Panc1 (cell line): ENCODE results near the gene HELZ. TPM values are rescaled to one million over a fixed set of nuclear protein-coding genes. Genes with fewer than 3 reads are reported as not detected.

ENCODE experiments used
- ATAC-seq: fragments of 200-7000 bp; cut with Tn5 transposase; 2 replicates; pipeline ENCODE4 v1.9.1; 2020; ENCODE audit warnings: mild to moderate bottlenecking, moderate library complexity
- BruUV-seq: library from RNA; stranded (reverse); fragments of 400-500 nt; replicated peaks from 2 replicates; lab custom pipeline; 2021; lab: Mats Ljungman, UMichigan
- CTCF ChIA-PET: fragments of 300-600 bp; sonication (Branson Sonifier 250); formaldehyde crosslinking; loops from one replicate; lab custom pipeline; 2022; ENCODE audit warnings: antibody characterized with exemption; lab: Charles Lee
- POLR2A ChIA-PET: fragments of 300-600 bp; sonication (Branson Sonifier 250); formaldehyde crosslinking; loops from one replicate; lab custom pipeline; 2022; ENCODE audit warnings: antibody characterized with exemption; lab: Charles Lee
- DNase-seq: peaks from one replicate; pipeline ENCODE4 v3.0.0-alpha.2; 2010; ENCODE audit warnings: low read depth, low spot score
- H3K27ac ChIP-seq: 2 replicates; pipeline ENCODE4 v1.5.1; 2011; ENCODE audit warnings: mild to moderate bottlenecking, low read length, inconsistent platforms
- H3K27me3 ChIP-seq: fragments of 200-500 bp; sonication (Bioruptor generic); 2 replicates; pipeline ENCODE4 v1.6.0; 2014; ENCODE audit warnings: low read length, inconsistent platforms; ENCODE audit not compliant: control insufficient read depth, insufficient read depth
- H3K36me3 ChIP-seq: fragments of 200-500 bp; sonication (Bioruptor generic); 2 replicates; pipeline ENCODE4 v1.5.1; 2014; ENCODE audit warnings: inconsistent platforms, mild to moderate bottlenecking, low read length, moderate library complexity; ENCODE audit not compliant: control insufficient read depth, insufficient read depth
- H3K4me1 ChIP-seq: 2 replicates; pipeline ENCODE4 v1.5.1; 2011; ENCODE audit warnings: inconsistent platforms, mild to moderate bottlenecking, low read length, moderate library complexity; ENCODE audit not compliant: control insufficient read depth, insufficient read depth
- H3K4me3 ChIP-seq, 2 experiments: 2 replicates each; pipeline ENCODE4 v1.5.1; 2011 to 2012; ENCODE audit warnings: low read depth in 2 of 2, low read length in 2 of 2, mild to moderate bottlenecking in 2 of 2, inconsistent platforms in 1 of 2, moderate library complexity in 1 of 2
- H3K9me3 ChIP-seq: fragments of 200-500 bp; sonication (Bioruptor generic); 2 replicates; pipeline ENCODE4 v1.5.1; 2014; ENCODE audit warnings: low read depth, mild to moderate bottlenecking, inconsistent platforms, low read length, moderate library complexity; ENCODE audit not compliant: control insufficient read depth, insufficient read depth
- POLR2AphosphoS5 ChIP-seq: IDR thresholded peaks from 2 replicates; pipeline ENCODE4 v1.6.1; 2012; ENCODE audit warnings: mild to moderate bottlenecking, low read depth, low read length, moderate library complexity
- SIN3A ChIP-seq: IDR thresholded peaks from 2 replicates; pipeline ENCODE4 v1.6.1; 2012; ENCODE audit warnings: low read depth, mild to moderate bottlenecking, low read length, moderate library complexity, borderline replicate concordance; ENCODE audit not compliant: insufficient read depth
- TCF7L2 ChIP-seq: IDR thresholded peaks from 2 replicates; pipeline ENCODE4 v1.6.1; 2011; ENCODE audit warnings: mild to moderate bottlenecking, low read depth, low read length, inconsistent platforms
- in situ Hi-C: cut with HindIII; loops from 2 replicates; pipeline ENCODE4 v1.10.0; 2016; ENCODE audit warnings: low sequenced_read_pairs, low pct_unique_long_range_greater_than_20kb
- intact Hi-C: fragments of 100-400 bp; cut with micrococcal nuclease; formaldehyde crosslinking; loops from one replicate; pipeline ENCODE4 v1.10.0; 2022; ENCODE audit not compliant: unreplicated experiment
- total RNA-seq: library from RNA; stranded (reverse); gene quantifications from one replicate; pipeline ENCODE4 v1.2.1, GENCODE V29; 2021; ENCODE audit not compliant: unreplicated experiment
- TF ChIP-seq, protein P1 (sequence below), 2 experiments: IDR thresholded peaks; 2 replicates each; pipeline ENCODE4 v1.6.1; 2011 to 2012; ENCODE audit warnings: low read depth in 2 of 2, control low read depth in 1 of 2, low read length in 1 of 2, mild to moderate bottlenecking in 1 of 2, moderate library complexity in 1 of 2; ENCODE audit not compliant: insufficient read depth in 1 of 2
- TF ChIP-seq, protein P2 (sequence below): fragments of 450-650 bp; IDR thresholded peaks from 2 replicates; pipeline ENCODE4 v1.5.1; 2017; ENCODE audit warnings: mild to moderate bottlenecking

The HELZ gene
- total RNA-seq, 1 experiment from 2014 or later, result 15.0 TPM

- H3K4me1 ChIP-seq, result no peaks in the 10 kb centered on the region
- H3K9me3 ChIP-seq, result no peaks in the 10 kb centered on the region
- ChIA-PET CTCF (no interaction called here), POLR2A (no interaction called here)
- no peak overlapping the region for H3K4me3 ChIP-seq
- no peak for ATAC-seq
- DNase-seq, result no peak
- intact Hi-C loops (no loop called here), in situ Hi-C loops (no loop called here)
- BruUV-seq, result no TSS peak
- no peaks in the 10 kb centered on the region for H3K36me3 ChIP-seq
- H3K27ac ChIP-seq, result no peak overlapping the region
- TF ChIP-seq, protein P1, sequence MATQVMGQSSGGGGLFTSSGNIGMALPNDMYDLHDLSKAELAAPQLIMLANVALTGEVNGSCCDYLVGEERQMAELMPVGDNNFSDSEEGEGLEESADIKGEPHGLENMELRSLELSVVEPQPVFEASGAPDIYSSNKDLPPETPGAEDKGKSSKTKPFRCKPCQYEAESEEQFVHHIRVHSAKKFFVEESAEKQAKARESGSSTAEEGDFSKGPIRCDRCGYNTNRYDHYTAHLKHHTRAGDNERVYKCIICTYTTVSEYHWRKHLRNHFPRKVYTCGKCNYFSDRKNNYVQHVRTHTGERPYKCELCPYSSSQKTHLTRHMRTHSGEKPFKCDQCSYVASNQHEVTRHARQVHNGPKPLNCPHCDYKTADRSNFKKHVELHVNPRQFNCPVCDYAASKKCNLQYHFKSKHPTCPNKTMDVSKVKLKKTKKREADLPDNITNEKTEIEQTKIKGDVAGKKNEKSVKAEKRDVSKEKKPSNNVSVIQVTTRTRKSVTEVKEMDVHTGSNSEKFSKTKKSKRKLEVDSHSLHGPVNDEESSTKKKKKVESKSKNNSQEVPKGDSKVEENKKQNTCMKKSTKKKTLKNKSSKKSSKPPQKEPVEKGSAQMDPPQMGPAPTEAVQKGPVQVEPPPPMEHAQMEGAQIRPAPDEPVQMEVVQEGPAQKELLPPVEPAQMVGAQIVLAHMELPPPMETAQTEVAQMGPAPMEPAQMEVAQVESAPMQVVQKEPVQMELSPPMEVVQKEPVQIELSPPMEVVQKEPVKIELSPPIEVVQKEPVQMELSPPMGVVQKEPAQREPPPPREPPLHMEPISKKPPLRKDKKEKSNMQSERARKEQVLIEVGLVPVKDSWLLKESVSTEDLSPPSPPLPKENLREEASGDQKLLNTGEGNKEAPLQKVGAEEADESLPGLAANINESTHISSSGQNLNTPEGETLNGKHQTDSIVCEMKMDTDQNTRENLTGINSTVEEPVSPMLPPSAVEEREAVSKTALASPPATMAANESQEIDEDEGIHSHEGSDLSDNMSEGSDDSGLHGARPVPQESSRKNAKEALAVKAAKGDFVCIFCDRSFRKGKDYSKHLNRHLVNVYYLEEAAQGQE (IDR thresholded peaks at IDR 0.05; ENCODE audit: insufficient read depth in 1 of 2, low read depth in 2 of 2, low read length in 1 of 2), result no peak
- TF ChIP-seq SIN3A, result no peak
- TF ChIP-seq, protein P2, sequence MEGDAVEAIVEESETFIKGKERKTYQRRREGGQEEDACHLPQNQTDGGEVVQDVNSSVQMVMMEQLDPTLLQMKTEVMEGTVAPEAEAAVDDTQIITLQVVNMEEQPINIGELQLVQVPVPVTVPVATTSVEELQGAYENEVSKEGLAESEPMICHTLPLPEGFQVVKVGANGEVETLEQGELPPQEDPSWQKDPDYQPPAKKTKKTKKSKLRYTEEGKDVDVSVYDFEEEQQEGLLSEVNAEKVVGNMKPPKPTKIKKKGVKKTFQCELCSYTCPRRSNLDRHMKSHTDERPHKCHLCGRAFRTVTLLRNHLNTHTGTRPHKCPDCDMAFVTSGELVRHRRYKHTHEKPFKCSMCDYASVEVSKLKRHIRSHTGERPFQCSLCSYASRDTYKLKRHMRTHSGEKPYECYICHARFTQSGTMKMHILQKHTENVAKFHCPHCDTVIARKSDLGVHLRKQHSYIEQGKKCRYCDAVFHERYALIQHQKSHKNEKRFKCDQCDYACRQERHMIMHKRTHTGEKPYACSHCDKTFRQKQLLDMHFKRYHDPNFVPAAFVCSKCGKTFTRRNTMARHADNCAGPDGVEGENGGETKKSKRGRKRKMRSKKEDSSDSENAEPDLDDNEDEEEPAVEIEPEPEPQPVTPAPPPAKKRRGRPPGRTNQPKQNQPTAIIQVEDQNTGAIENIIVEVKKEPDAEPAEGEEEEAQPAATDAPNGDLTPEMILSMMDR, result no peak
- no peak for TF ChIP-seq TCF7L2
- no peak for TF ChIP-seq POLR2AphosphoS5
- no peaks in the 10 kb centered on the region for H3K27me3 ChIP-seq
Observed at GRCh38 chr17:67055811-67056745, 188.9 kb downstream of the HELZ start.

DNA sequence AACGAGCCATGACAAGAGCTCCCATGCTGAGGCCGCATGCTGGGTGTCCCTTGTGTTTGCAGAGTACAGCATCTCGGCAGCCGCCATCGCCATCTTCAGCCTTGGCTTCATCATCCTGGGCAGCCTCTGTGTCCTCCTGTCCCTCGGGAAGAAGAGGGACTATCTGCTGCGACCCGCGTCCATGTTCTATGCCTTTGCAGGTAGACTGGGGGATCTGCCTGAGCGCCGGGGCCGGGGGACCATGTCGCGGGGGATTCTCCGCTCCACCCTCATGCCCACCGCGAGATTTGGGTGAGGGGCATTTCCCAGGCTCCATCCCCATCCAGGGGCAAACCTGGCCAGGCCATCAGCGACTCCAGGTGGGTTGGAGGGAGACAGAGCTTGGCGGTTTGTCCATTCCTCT is 190.0 kb downstream of the HELZ start:
- Histone ChIP-seq H3K27me3 (no peaks in the 10 kb centered on the region), H3K27ac (no peak overlapping the region), H3K36me3 (no peaks in the 10 kb centered on the region), H3K4me1 (no peaks in the 10 kb centered on the region), H3K4me3 (no peak overlapping the region), H3K9me3 (no peaks in the 10 kb centered on the region)
- ChIA-PET CTCF (no interaction called here), POLR2A (no interaction called here)
- in situ Hi-C loops (no loop called here), intact Hi-C loops (no loop called here)
- BruUV-seq, result no TSS peak
- DNase-seq (no peak), ATAC-seq (no peak)
- no peak for TF ChIP-seq POLR2AphosphoS5
- TF ChIP-seq, protein P1 (IDR thresholded peaks at IDR 0.05; ENCODE audit: insufficient read depth in 1 of 2, low read depth in 2 of 2, low read length in 1 of 2), result no peak
- TF ChIP-seq SIN3A, result no peak
- TF ChIP-seq, protein P2, result no peak
- no peak for TF ChIP-seq TCF7L2
